ENCODE data around the gene CASTOR1.

DNA sequence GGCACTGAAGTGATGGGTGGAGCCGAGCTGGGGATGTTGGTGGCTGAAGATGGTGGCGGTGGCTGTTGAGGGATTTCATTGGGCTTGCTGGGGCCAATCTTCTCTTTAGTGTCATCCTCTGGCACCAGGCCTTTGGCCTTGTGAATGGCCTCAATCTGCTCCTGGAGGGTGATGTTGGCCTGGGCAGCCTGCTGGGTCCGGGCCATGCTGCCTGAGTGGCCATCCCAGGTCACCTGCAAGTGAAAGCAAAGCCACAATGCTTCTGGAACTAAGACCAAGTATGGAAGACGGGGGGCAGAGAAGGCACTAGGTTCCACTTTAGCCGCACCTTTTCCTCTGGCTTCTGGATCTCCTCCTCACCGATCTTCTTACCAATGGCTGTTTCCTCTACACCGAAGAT lies 49.5 kb upstream of the CASTOR1 start:
- TF ChIP-seq CTCF (IDR thresholded peaks at IDR 0.05) (no peak), EP300 (IDR thresholded peaks at IDR 0.05; ENCODE audit: borderline replicate concordance in 1 of 2, low read depth in 1 of 2, low read length in 1 of 2) (no peak)
- TF ChIP-seq, protein P1, sequence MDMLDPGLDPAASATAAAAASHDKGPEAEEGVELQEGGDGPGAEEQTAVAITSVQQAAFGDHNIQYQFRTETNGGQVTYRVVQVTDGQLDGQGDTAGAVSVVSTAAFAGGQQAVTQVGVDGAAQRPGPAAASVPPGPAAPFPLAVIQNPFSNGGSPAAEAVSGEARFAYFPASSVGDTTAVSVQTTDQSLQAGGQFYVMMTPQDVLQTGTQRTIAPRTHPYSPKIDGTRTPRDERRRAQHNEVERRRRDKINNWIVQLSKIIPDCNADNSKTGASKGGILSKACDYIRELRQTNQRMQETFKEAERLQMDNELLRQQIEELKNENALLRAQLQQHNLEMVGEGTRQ (IDR thresholded peaks at IDR 0.05; ENCODE audit: borderline replicate concordance, low read depth, low read length) = no peak

Data from SK-N-SH (cell line).